Activated naive CD4-positive, alpha-beta T cell treated with anti-CD3 and anti-CD28 coated beads, Interleukin-2, amount 50 U/mL, for 16 hours (primary cell): ENCODE results near the gene HMBS.
A peak's percentile ranks its signal among the peaks of the same experiment; 100 is the strongest.
"Not testable (repeated sequence)": the region's sequence is repeated elsewhere in the genome, so short reads cannot be mapped to it uniquely, and the experiment has no call there.

Source experiments
- DNase-seq: peaks from one replicate; pipeline ENCODE4 v3.0.0-alpha.2; 2020

The HMBS gene

DNA sequence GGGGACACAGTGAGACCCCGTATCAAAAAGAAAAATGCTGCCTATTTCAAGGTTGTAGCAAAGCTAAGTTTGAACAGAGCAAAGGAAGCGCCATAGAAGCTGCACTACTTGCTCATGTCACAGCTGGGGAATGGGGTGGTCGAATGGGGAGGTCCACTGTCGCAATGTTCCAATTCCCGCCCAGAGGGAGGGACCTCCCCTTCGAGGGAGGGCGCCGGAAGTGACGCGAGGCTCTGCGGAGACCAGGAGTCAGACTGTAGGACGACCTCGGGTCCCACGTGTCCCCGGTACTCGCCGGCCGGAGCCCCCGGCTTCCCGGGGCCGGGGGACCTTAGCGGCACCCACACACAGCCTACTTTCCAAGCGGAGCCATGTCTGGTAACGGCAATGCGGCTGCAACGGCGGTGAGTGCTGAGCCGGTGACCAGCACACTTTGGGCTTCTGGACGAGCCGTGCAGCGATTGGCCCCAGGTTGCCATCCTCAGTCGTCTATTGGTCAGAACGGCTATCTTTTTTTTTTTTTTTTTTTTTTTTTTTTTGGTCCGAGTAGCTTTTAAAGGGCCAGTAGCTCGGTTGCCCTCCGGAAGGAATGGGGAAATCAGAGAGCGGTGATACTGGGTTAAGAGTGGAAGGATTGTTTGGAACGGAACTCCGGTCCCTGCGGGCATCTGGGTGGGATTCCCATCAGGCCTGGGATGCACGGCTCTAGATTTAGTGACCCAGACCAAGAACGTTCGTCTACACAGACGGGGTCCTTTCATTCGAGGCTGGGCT is at the start of gene HMBS:
Gene HMBS, plus strand, starts transcription at position 219 of the 774 bp plus-strand sequence. Its CDS starts 153 bp downstream, at position 372.
- DNase-seq = peak; percentile 87

DNA sequence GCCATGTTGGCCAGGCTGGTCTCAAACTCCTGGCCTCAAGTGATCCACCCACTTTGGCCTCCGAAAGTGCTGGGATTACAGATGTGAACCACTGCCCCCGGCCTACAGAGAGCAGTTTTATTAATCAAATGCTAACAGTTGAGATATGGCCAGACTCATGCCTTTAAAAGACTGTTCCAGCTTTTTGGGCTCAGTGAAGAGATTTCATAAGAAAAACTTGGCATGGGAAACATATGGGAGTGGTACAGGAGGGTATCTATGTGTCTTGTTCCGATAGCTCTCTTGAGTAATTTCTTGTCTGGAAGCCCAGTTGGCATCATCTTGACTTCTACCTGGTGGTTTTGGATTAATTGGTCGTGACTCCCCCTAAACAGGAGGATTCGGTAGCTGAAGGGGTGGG is 45.8 kb upstream of the HMBS start:
- DNase-seq = no peak

DNA sequence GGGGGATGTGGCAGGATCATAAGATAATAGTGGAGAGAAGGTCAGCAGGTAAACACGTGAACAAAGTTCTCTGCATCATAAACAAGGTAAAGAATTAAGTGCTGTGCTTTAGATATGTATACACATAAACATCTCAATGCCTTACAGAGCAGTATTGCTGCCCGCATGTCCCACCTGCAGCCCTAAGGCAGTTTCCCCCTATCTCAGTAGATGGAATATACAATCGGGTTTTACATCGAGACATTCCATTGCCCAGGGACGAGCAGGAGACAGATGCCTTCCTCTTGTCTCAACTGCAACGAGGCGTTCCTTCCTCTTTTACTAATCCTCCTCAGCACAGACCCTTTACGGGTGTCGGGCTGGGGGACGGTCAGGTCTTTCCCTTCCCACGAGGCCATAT is 45.2 kb upstream of the HMBS start:
- not testable (repeated sequence) for DNase-seq

DNA sequence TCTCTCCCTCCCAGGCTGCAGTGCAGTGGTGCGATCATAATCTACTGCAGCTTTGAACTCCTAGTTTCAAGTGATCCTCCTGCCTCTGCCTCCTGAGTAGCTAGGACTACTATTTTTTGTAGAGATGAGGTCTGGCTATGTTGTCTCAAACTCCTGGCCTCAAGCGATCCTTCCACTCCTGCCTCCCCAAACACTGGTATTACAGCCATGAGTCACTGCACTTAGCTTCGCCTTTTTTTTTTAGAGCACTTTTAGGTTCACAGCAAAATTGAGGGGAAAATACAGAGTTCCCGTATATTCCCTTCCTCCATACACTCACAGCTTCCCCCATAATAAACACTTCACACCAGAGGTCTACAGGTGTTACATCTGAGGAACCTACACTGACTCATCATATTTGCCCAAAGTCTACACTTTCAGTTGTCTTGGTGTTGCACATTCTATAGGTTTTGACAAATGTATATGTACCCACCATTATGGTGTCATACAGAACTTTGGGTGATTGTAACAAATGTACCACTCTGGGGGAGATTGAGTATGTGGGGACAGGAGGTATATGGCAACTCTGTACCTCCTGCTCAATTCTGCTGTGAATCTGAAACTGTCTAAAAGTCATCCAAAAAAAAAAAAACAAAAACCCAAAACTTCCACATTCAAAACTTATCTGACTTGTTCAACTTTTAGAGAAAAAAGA is 42.7 kb upstream of the HMBS start:
- DNase-seq = no peak

DNA sequence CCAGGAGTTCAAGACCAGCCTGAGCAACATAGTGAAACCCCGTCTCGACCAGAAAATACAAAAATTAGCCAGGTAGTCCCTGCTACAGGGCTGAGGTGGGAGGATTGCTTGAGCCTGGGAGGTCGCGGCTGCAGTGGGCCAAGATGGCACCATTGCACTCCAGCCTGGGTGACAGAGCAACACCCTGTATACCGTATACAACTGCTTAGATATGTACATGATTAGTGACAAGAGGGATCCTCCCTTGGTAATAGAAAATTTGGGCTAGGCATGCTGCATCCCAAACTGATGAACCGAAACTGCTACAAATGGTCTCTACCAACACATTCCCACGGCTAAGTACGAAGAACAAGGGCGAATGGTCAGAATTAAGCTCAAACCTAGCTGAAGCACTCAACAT is 41.8 kb upstream of the HMBS start:
- DNase-seq = no peak

DNA sequence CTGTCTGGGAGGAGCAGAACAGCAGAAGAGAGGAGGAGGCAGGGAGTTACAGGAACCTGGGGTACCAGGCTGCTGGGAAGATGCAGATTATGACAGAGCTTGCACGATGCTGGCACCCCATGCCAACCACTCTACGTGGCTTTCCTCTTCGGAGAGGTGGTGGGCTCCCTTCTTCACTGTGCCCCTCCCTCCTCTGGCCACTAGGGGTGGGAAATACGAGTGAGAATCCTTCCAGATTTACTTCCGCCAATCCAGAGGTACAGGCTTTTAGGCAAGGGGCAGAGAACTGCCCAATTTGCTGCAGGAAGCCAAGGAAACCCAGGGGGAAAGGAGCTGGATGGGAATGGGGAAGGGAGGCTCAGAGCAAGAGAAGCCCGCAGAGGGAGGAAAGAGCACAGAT is 40.0 kb upstream of the HMBS start:
- DNase-seq = no peak

DNA sequence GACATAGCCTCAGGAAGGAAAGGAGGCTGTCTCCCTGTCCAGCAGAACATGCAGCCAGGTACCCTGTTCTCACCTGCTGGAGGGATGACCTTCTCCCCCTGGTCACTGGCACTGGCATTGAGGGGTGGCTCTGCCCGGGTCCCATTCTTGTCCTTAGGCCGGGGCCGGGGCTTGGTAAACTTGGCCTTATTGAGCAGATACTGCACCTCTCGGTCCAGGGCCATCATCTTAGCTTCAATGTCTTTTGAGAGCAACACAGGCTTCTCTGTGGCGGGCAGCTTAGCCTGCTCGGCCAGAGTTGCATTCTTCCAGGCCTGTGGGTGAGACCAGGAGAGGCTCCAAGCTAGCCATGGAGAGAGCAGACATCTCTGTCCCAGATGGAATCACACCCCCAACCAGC is 38.2 kb upstream of the HMBS start:
- DNase-seq = no peak

DNA sequence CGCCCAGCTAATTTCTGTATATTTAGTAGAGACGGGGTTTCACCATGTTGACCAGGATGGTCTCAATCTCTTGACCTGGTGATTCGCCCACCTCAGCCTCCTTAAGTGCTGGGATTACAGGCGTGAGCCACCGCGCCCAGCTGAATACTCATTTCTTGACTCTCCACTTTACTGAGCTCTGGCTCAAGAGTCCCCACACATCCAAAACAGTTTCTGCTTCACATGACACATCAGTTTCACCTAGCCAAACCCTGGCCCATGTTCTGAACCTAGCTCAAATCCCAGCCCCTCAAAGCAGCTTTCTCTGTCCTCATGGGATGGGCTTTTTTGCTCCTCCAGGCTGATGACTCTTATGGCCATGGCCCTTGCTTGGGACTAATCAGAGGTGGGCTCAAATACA is 37.5 kb upstream of the HMBS start:
- no peak for DNase-seq

DNA sequence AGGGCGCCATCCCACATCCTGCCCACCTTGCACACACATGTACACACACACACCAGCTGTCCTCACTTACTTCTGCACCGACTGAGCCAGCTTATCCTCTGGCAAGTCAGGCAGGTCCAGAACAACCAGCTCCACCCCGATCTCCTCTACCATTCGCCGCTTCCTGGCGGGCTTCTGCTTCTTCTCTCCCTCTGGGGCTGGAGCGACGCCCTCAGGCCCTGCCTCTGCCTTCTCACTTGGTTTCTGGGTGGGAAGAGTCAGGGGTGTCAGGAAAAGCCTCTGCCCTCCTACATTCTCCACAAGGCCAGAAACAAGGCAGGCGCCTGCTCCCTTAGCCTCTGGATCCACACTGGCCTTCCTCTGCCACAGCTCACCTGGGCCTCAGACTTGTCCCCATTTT is 36.0 kb upstream of the HMBS start:
- DNase-seq = no peak

DNA sequence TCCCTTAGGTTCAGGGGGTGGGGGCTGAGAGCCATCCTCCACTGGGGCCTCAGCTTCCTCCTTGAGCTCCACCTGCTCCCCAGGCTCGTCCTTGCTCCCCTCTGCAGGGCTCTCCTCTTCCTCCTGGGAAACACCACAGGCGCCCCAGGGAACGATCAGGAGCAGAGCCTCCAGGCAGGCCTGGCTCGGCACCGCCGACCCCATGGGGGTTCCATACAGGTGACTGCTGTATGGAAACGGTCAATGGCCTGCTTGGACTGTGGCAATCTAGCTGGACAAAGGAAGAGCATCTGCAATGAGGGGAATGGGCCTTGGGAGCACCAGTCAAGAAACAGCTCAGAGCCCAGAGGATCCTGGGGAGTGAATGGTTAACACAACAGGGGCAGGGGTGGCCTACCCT is 35.6 kb upstream of the HMBS start:
- no peak for DNase-seq

DNA sequence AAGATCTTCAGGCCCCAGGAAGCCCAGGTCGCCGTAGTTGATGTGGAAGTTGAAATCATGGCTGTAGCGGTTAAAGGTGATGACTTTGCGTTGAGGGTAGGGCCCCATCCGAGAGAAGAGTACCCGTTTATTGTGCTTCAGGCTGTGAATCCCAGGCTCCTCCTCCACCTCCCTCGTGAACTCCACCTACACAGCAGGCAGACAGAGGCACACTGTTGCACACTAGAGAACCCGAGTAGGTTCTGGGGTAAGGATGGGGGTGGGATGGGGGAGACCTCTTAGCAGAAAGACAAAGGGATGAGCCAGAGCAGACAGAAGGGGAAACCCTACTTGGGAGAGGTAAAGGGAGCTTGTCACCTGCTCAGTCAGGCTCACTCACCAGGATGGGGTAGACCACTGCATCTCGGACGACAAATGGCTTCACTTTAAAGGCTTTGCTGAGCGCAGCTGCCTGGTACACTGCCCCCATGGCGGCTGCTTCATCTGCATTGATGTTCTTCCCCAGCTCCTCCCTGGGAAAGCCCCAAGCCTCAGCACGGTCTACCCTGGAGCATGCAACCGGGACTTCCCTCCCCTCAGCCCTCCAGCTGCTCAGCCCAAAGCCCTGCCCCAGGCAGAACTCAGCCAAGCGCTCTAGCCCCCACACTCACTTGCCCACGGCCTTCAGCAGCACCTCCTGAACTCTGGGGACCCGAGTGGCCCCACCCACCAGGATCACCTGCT is 33.1 kb upstream of the HMBS start:
- DNase-seq = no peak

DNA sequence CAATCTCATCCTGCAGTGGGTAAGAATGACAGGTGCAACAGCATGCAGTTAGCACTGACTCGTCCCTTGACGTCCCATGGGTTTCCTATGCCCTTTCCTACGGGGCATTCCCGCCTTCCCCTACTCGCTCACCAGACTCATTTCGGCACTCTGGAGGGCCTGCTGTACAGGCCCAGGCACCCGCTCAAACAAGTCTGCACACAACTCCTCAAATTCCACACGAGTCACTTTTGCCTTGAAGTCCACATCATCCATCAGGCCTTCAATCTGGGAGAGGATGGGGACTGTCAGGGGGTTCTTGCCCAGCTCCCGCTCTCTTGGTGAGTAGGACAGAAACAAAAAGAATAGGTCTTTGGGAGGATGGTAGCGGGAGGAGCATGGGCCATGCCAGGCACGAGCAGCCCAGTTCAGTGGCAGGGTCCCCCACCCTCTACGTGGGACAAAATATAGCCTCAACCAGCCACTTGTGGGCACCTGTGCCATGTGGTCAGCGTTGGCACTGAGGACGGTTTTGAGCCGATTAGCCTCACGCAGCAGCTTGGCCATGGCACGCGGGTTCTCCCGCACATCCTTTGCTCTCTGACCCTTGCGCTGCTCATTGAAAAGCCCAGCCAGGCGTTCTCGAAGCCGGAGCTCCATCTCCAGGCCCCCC is 32.4 kb upstream of the HMBS start:
- DNase-seq = no peak

DNA sequence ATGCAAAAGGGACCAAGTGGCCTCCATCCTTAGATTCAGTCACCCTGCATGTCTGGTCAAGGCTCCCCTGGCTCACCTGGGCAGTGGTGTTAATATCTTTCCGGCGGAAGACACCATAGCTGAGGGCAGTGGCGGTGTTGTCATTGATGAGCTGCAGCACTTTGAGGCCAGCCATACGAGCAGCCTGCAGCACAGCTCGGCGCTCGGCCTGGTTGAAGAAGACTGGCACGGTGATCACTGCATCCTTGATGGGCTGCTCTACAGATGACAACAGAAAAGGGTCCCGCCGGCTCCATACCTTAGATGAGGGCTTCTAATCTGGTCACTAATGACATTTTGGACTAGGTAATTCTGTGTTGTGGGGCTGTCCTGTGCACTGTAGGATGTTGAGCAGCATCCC is 30.3 kb upstream of the HMBS start:
- DNase-seq = no peak

DNA sequence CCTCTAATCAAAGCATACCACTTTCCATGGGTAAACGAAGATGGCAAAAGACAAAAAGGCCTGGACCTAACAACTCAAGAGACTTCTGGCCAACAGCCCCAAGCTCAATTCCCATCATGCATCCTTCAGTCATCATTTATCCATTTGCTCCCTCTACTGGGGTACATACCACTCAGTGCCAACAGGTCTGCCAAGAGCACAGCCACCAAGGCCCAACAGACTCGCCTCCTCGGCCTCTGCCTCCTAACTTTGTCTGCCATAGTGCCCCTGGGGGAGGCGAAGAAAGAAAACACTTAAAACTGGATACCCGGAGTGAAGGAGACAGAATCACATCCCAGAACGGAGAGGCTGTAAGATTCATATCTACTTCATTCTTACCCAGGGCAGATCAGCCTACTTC is 28.8 kb upstream of the HMBS start:
- no peak for DNase-seq

DNA sequence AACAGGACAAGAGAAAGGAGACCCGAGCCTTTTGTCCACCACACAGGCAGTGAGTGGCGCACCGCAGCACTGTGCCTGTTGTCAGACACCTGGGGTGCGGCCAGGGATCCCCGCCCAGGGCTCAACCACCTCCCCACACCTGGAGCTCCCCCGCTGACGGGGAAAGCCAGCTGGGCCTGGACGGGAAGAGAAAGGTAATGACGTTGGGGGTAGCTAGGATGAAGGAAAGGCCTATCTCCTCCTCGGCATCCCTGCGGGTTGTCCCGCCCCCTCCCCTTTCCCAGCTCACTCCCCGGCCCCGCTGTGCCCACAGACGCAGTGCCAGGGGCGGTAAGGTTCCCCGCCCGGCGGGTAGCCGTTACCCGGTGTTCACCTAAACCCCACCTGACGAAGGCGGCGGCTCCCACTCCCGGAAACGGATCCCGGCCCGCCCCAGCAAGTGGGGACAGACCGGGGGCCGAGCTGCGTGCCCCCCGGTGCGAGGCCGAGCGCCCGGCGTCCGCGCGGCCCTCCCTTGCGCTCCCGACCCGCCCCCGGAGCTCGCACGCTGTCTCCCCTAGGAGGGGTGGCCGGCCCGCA is 28.2 kb upstream of the HMBS start:
- peak; percentile 50 for DNase-seq

DNA sequence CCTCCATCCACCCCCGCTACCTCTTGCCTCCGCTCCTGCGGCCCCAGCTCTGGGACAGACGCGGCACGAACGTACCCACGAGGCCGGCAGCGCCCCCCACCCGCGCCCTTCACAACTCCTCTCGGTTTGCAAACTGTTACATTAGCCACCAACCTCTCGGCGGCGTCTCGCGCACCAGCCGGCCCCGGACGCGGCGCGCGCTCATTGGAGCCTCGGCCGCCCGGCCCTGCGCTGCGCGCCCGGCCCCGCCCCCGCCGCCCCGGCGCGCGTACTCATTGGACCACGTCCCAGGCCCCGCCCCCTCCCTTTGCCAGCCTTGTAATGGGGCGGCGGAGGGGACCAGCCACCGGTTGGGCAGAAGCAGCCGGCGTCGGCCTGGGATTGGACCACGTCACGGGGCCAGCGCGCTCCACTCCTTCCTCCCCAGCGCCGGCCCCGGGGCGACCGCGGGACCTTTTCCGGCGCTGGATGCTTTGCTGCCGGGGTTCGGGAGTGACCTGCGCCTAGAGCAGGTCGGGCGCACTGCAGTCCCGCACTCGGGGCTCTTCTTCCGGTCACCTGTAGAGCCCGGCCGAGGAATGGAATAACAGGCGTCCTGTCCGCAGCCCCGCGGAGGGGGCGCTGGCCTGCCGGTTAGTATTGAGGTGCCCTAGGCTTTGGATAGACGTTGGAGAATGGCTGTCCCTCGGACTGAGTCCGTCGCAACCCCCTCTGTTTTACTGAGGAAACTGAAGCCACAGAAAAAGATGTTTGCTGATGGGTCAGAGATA is 27.5 kb upstream of the HMBS start, which contains the start of gene HYOU1:
Gene HYOU1, minus strand, starts transcription at position 206 of the 770 bp plus-strand sequence. CDS start 1,045 bp downstream, outside the sequence.
- DNase-seq = peak; percentile 99

DNA sequence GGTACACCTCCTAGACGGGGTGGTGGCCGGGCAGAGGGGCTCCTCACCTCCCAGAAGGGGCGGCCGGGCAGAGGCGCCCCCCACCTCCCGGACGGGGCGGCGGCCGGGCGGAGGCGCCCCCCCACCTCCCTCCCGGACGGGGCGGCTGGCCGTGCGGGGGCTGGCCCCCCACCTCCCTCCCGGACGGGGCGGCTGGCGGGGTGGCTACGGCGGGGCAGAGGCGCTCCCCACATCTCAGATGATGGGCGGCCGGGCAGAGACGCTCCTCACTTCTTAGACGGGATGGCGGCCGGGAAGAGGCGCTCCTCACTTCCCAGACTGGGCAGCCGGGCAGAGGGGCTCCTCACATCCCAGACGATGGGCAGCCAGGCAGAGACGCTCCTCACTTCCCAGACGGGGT is 25.6 kb upstream of the HMBS start:
- not testable (repeated sequence) for DNase-seq

DNA sequence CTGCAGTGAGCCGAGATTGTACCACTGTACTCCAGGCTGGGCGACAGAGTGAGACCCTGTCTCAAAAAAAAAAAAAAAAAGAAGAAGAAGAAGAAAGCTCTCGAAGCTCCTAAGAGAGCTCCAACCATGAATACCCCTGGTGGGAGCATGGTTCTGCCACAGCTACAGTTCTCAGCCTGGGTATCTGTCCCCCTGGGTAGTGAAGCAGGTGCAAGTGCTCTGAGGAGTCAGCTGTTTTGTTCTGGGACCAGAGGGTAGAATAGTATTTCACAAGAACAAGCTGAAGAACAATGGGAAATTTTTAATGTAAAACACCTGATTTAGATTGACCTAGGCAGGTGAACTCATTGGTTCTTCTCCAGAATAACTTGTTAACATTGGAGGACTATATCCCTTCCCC is 23.4 kb upstream of the HMBS start:
- no peak for DNase-seq

DNA sequence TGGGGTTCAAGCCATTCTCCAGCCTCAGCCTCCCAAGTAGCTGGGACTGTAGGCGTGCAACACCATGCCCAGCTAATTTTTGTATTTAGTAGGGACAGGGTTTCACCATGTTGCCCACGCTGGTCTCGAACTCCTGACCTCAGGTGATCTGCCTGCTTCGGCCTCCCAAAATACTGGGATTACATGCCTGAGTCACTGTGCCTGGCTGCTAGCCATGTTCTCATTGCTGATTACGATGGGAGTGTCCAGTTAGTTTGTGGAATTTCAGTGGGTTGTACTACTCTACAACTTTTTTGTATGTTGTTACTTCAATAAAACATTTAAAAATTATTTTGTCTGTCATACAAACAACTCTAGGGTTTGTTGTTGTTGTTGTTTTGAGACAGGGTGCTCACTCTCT is 21.9 kb upstream of the HMBS start:
- no peak for DNase-seq

DNA sequence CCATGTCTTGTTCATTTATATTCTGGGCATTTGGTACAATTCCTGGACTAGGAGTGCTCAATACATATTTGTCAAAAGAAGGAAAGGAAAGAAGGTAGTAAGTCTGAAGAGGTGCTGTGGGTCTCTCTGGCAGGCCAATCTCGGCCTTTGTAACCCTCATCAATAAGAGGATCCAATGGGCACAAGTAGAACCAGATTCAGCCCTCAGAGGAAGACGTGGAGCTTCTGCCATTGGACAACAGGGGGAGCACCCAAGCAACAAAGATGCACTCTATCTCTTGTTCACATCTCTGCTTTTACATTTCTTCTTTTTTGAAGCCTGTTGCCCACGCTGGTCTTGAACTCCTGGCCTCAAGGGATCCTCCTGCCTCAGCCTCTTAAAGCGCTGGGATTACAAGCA is 19.3 kb upstream of the HMBS start:
- DNase-seq = peak; percentile 44

DNA sequence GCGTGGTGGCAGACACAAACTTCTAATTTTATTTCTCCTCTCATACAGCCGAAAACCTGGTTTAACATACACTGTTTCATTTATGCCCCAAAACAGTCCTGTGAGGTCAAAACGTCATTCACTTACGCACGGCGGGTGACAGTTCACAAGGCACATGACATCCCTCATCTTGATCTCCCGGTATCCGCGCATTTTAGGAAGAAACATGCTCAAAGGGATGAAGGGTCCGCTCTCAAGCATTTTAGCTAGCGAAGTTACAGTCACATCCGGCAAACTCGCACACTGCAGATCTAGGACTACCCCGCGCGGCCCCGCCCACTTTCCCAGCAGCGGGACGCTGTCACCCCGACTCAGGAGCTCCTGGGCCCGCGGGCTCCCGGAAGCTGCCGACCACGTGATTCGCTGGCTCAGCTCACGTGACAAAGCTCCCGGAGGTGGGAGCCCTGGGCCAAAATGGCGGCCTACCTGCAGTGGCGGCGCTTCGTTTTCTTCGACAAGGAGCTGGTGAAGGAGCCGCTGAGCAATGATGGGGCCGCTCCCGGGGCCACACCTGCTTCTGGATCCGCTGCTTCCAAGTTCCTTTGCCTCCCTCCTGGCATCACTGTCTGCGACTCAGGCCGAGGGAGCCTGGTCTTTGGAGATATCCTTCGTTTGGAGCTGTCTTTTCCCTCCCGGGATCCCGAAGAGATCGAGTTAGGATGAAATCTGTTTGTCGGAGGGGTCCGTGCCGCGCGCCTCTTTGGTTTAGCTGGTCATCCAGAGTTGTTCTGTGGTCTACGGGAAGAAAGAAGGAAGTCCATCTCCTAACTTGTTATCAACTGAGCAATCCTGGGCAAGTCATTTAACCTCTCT is 17.1 kb upstream of the HMBS start, which contains the start of gene VPS11:
Gene VPS11, plus strand, starts transcription at position 448 of the 852 bp plus-strand sequence. Its CDS starts 6 bp downstream, at position 454.
- peak; percentile 98 for DNase-seq
